HepG2 (cell line): Measurements from ENCODE around the gene KCNN2. TPM values are rescaled to one million over a fixed set of nuclear protein-coding genes. Genes with fewer than 3 reads are reported as not detected.
A peak's percentile ranks its signal among the peaks of the same experiment; 100 is the strongest.

Experiments used
- ATAC-seq: fragments of 200-7000 bp; cut with Tn5 transposase; 3 replicates; pipeline ENCODE4 v1.9.1; 2020; ENCODE audit warnings: mild to moderate bottlenecking, moderate library complexity
- BruUV-seq: library from RNA; stranded (reverse); fragments of 400-500 nt; replicated peaks from 2 replicates; lab custom pipeline; 2021; lab: Mats Ljungman, UMichigan
- CTCF ChIA-PET: fragments of 300-600 bp; formaldehyde crosslinking; extraction: SDS; loops from one replicate; lab custom pipeline; 2021; ENCODE audit warnings: low total read pairs, inconsistent platforms, low intra/inter-chr PET ratio; lab: Yijun Ruan, JAX
- POLR2A ChIA-PET: fragments of 350-600 bp; sonication (Branson Sonifier 250); formaldehyde crosslinking; loops from one replicate; lab custom pipeline; 2020; ENCODE audit warnings: antibody characterized with exemption, inconsistent platforms; lab: Yijun Ruan, JAX
- DNase-seq: peaks from one replicate; pipeline ENCODE4 v3.0.0-alpha.2; 2015; ENCODE audit warnings: low spot score
- FAIRE-seq: peaks from 3 replicates; lab custom pipeline; 2011; peaks lifted over from hg19 to GRCh38; lab: Jason Lieb, UNC
- H2AFZ ChIP-seq: one replicate; pipeline ENCODE4 v1.6.1; 2011; ENCODE audit warnings: low read length, inconsistent platforms
- H3K27ac ChIP-seq: fragments of 300-600 bp; 3 replicates; pipeline ENCODE4 v1.8.0; 2011; ENCODE audit warnings: mixed run types, mild to moderate bottlenecking, mixed read lengths, low read length, inconsistent platforms; ENCODE audit not compliant: insufficient read depth; ENCODE audit errors: extremely low read length
- H3K27me3 ChIP-seq, 2 experiments: fragments of 200-600 bp in 1 of 2; 2 replicates in 1 of 2; 3 replicates in 1 of 2; pipeline versions ENCODE4 v1.6.0 to v1.8.0; 2011; ENCODE audit warnings: low read length in 2 of 2, mild to moderate bottlenecking in 2 of 2, moderate library complexity in 2 of 2, inconsistent platforms in 1 of 2; ENCODE audit not compliant: insufficient read depth in 2 of 2, control insufficient read depth in 1 of 2
- H3K36me3 ChIP-seq, 2 experiments: fragments of 200-600 bp in 1 of 2; replicated peaks in 1 of 2; 2 replicates in 1 of 2; 3 replicates in 1 of 2; pipeline versions ENCODE4 v1.5.1 to v1.8.0; 2011; ENCODE audit warnings: low read length in 2 of 2, inconsistent platforms in 1 of 2; ENCODE audit not compliant: insufficient read depth in 2 of 2, control insufficient read depth in 1 of 2
- H3K4me1 ChIP-seq: 2 replicates; pipeline ENCODE4 v1.5.1; 2012; ENCODE audit warnings: low read length, inconsistent platforms; ENCODE audit not compliant: insufficient read depth
- H3K4me2 ChIP-seq: 2 replicates; pipeline ENCODE4 v1.6.0; 2011; ENCODE audit warnings: low read depth, low read length, inconsistent platforms
- H3K4me3 ChIP-seq, 3 experiments: fragments of 200-600 bp in 1 of 3; sonication (generic), shearing (Covaris generic) in 1 of 3; replicated peaks in 1 of 3; 2 replicates each; pipeline ENCODE4 v1.5.1; 2011 to 2016; ENCODE audit warnings: low read length in 3 of 3, inconsistent platforms in 2 of 3, low read depth in 2 of 3, mild to moderate bottlenecking in 2 of 3, control low read depth in 1 of 3, mixed read lengths in 1 of 3; ENCODE audit not compliant: insufficient read depth in 1 of 3
- H3K79me2 ChIP-seq: one replicate; pipeline ENCODE4 v1.6.1; 2011; ENCODE audit warnings: low read length, inconsistent platforms; ENCODE audit not compliant: insufficient read depth
- H3K9ac ChIP-seq: 2 replicates; pipeline ENCODE4 v1.6.0; 2011; ENCODE audit warnings: mild to moderate bottlenecking, low read depth, low read length, inconsistent platforms; ENCODE audit not compliant: insufficient read depth
- H3K9me3 ChIP-seq: 2 replicates; pipeline ENCODE4 v1.5.1; 2012; ENCODE audit warnings: mild to moderate bottlenecking, low read length
- H4K20me1 ChIP-seq: 2 replicates; pipeline ENCODE4 v1.6.0; 2011; ENCODE audit warnings: inconsistent platforms, mild to moderate bottlenecking, low read length, moderate library complexity; ENCODE audit not compliant: insufficient read depth
- ARNT2 ChIP-seq: sonication (generic); formaldehyde crosslinking; IDR thresholded peaks from 2 replicates; pipeline ENCODE4 v1.8.0; 2022; ENCODE audit warnings: mild to moderate bottlenecking, low read depth, missing genetic modification reagents, moderate library complexity
- ATM ChIP-seq: fragments of 450-650 bp; IDR thresholded peaks from 2 replicates; pipeline ENCODE4 v1.7.1; 2017; ENCODE audit warnings: mild to moderate bottlenecking, borderline replicate concordance
- EED ChIP-seq: sonication (generic); formaldehyde crosslinking; IDR thresholded peaks from 2 replicates; pipeline ENCODE4 v1.5.0; 2020; ENCODE audit warnings: mild to moderate bottlenecking, missing genetic modification reagents
- ETV6 ChIP-seq: sonication (generic); formaldehyde crosslinking; conservative IDR thresholded peaks from 2 replicates; pipeline ENCODE4 v1.4.0; 2020; ENCODE audit warnings: missing genetic modification reagents
- LRRFIP1 ChIP-seq: sonication (generic); formaldehyde crosslinking; conservative IDR thresholded peaks from 2 replicates; pipeline ENCODE4 v1.4.0; 2020; ENCODE audit warnings: missing genetic modification reagents
- NFKB2 ChIP-seq: sonication (generic); formaldehyde crosslinking; IDR thresholded peaks from 2 replicates; pipeline ENCODE4 v1.4.0; 2020; ENCODE audit warnings: missing genetic modification reagents, borderline replicate concordance
- SIX1 ChIP-seq: sonication (generic); formaldehyde crosslinking; IDR thresholded peaks from 2 replicates; pipeline ENCODE4 v1.4.0; 2020; ENCODE audit warnings: missing genetic modification reagents, borderline replicate concordance
- ZNF205 ChIP-seq: IDR thresholded peaks from 2 replicates; pipeline ENCODE4 v1.6.1; 2018; ENCODE audit warnings: missing biosample characterization, missing genetic modification reagents
- ZNF224 ChIP-seq: sonication (generic); formaldehyde crosslinking; IDR thresholded peaks from 2 replicates; pipeline ENCODE4 v1.5.0; 2020; ENCODE audit warnings: mild to moderate bottlenecking, missing genetic modification reagents
- ZNF337 ChIP-seq: sonication (generic); formaldehyde crosslinking; IDR thresholded peaks from 2 replicates; pipeline ENCODE4 v1.5.1; 2020; ENCODE audit warnings: missing genetic modification reagents, low read depth, mild to moderate bottlenecking, borderline replicate concordance
- ZNF512 ChIP-seq: sonication (generic); formaldehyde crosslinking; IDR thresholded peaks from 2 replicates; pipeline ENCODE4 v1.4.0; 2020; ENCODE audit warnings: mild to moderate bottlenecking, missing genetic modification reagents
- ZNF546 ChIP-seq: sonication (generic); formaldehyde crosslinking; conservative IDR thresholded peaks from 2 replicates; pipeline ENCODE4 v1.8.1; 2023; ENCODE audit warnings: mild to moderate bottlenecking, missing genetic modification reagents
- WGBS: methylation state at CpG from one replicate; pipeline ENCODE4 v1.1.6; 2017; ENCODE audit warnings: low lambda C conversion rate; 5-methylcytosine and 5-hydroxymethylcytosine counted together
- in situ Hi-C: cut with HindIII; loops from 2 replicates; pipeline ENCODE4 v1.10.0; 2017; ENCODE audit warnings: low pct_unique_long_range_greater_than_20kb; ENCODE audit not compliant: extremely low pct_ligation_motif_present
- intact Hi-C: fragments of 100-400 bp; cut with micrococcal nuclease; formaldehyde crosslinking; loops from one replicate; pipeline ENCODE4 v1.10.0; 2022; ENCODE audit not compliant: unreplicated experiment
- polyA plus RNA-seq, 8 experiments: library from polyadenylated mRNA; depleted of rRNA in 3 of 8; stranded (reverse) in 7 of 8; unstranded in 1 of 8; fragments of >200 nt; fragmentation: Illumina TruSeq in 4 of 8; extraction: Trizol in 4 of 8; gene quantifications; 2 replicates each; pipeline versions ENCODE4 v1.2.1 to v1.2.3, GENCODE V29; 2011 to 2016; ENCODE audit warnings: low read depth in 4 of 8, missing spikeins in 1 of 8, mixed read lengths in 1 of 8; ENCODE audit not compliant: insufficient read depth in 1 of 8
- total RNA-seq, 5 experiments: library from RNA; depleted of rRNA; stranded (reverse); fragments of >200 nt; fragmentation: Illumina TruSeq; extraction: Trizol; gene quantifications; 2 replicates each; pipeline ENCODE4 v1.2.3, GENCODE V29; 2016; ENCODE audit warnings: low read depth in 1 of 5

Gene KCNN2
- total and polyA plus RNA-seq, 2 of the 13 experiments (the other 11 are each of a cell fraction or from before 2014, with no cell fraction given) = not detected

GRCh38 chr5:114450437-114450836 lies 88.6 kb downstream of the KCNN2 start:
- Histone ChIP-seq H3K4me1 (no peaks in the 10 kb centered on the region), H3K9me3 (no peaks in the 10 kb centered on the region), H3K27ac (no peak overlapping the region), H3K79me2 (no peaks in the 10 kb centered on the region), H3K27me3 (peaks cover 0 to 5% of the 10 kb centered on the region in 2 experiments; a peak in 1 of 5 replicates), H3K4me3 (no peak overlapping the region), H2AFZ (no peak overlapping the region), H3K9ac (no peak overlapping the region), H3K36me3 (no peaks in the 10 kb centered on the region), H3K4me2 (no peak overlapping the region), H4K20me1 (no peaks in the 10 kb centered on the region)
- intact Hi-C loops = loop anchor here (1.0 to 5.0 kb wide), 3 partner anchors 433 to 771 kb away; no protein-coding TSS in a partner anchor
- FAIRE-seq = no peak
- no peak for DNase-seq
- TF ChIP-seq LRRFIP1 (CRISPR knock-in tag) (no peak), ZNF546 (CRISPR knock-in tag) (no peak), NFKB2 (CRISPR knock-in tag) (no peak), ETV6 (CRISPR knock-in tag) (no peak), ATM (no peak), SIX1 (CRISPR knock-in tag) (no peak), ZNF224 (CRISPR knock-in tag) (no peak), ARNT2 (CRISPR knock-in tag) (no peak), ZNF337 (no peak), EED (no peak), ZNF205 (CRISPR knock-in tag) (no peak), ZNF512 (CRISPR knock-in tag) (no peak)
- ATAC-seq = peak; percentile 70
- BruUV-seq = no TSS peak
- POLR2A ChIA-PET = no interaction called here
- in situ Hi-C loops = loop anchor here (5.0 kb wide), 1 partner anchor 838 kb away; no protein-coding TSS in a partner anchor
- CTCF ChIA-PET = interaction anchor here (2.4 to 2.8 kb wide), 2 partner anchors 772 to 838 kb away, joined by 9 to 13 read pairs; no protein-coding TSS in a partner anchor
- 32% methylated on average over 3 of the region's 3 CpGs for WGBS
